HepG2 (cell line): ENCODE measurements around the gene PSMB3. TPM values are rescaled to one million over a fixed set of nuclear protein-coding genes. Genes with fewer than 3 reads are reported as not detected.

Experiments used
- ATRX ChIP-seq: sonication (generic); formaldehyde crosslinking; IDR thresholded peaks from 2 replicates; pipeline ENCODE4 v1.4.0; 2020; ENCODE audit warnings: missing genetic modification reagents, borderline replicate concordance
- BRF2 ChIP-seq: sonication (generic); formaldehyde crosslinking; IDR thresholded peaks from 2 replicates; pipeline ENCODE4 v1.8.1; 2022; ENCODE audit warnings: mild to moderate bottlenecking, missing genetic modification reagents
- HCFC1 ChIP-seq: fragments of 150-350 bp; IDR thresholded peaks from 2 replicates; pipeline ENCODE4 v1.6.1; 2014; ENCODE audit warnings: low read depth, low read length
- MIXL1 ChIP-seq: IDR thresholded peaks from 2 replicates; pipeline ENCODE4 v1.6.1; 2016
- MXD3 ChIP-seq: IDR thresholded peaks from 2 replicates; pipeline ENCODE4 v1.6.1; 2016; ENCODE audit warnings: mild to moderate bottlenecking, missing biosample characterization, missing genetic modification reagents
- NR2F2 ChIP-seq: IDR thresholded peaks from 2 replicates; pipeline ENCODE4 v1.6.1; 2012; ENCODE audit warnings: low read depth, inconsistent platforms, borderline replicate concordance
- RARG ChIP-seq: sonication (generic); formaldehyde crosslinking; IDR thresholded peaks from 2 replicates; pipeline ENCODE4 v1.4.0; 2020; ENCODE audit warnings: low read depth, mild to moderate bottlenecking, missing genetic modification reagents
- RCOR2 ChIP-seq: IDR thresholded peaks from 2 replicates; pipeline ENCODE4 v1.6.1; 2016; ENCODE audit warnings: missing biosample characterization, missing genetic modification reagents
- STAT5B ChIP-seq: sonication (generic); formaldehyde crosslinking; IDR thresholded peaks from 2 replicates; pipeline ENCODE4 v1.4.0; 2020; ENCODE audit warnings: missing genetic modification reagents
- TBP ChIP-seq: sonication (generic); formaldehyde crosslinking; IDR thresholded peaks from 2 replicates; pipeline ENCODE4 v1.5.0; 2020; ENCODE audit warnings: missing genetic modification reagents
- TOE1 ChIP-seq: sonication (generic); formaldehyde crosslinking; IDR thresholded peaks from 2 replicates; pipeline ENCODE4 v1.4.0; 2020; ENCODE audit warnings: mild to moderate bottlenecking, missing genetic modification reagents
- ZFAT ChIP-seq: sonication (generic); formaldehyde crosslinking; conservative IDR thresholded peaks from 2 replicates; pipeline ENCODE4 v1.8.1; 2023; ENCODE audit warnings: missing genetic modification reagents, inconsistent platforms
- ZFYVE20 ChIP-seq: sonication (generic); formaldehyde crosslinking; IDR thresholded peaks from 2 replicates; pipeline ENCODE4 v1.8.0; 2023; ENCODE audit warnings: low read depth, mild to moderate bottlenecking, moderate library complexity, missing genetic modification reagents, borderline replicate concordance
- ZNF296 ChIP-seq: sonication (generic); formaldehyde crosslinking; conservative IDR thresholded peaks from 2 replicates; pipeline ENCODE4 v1.5.0; 2020; ENCODE audit warnings: mild to moderate bottlenecking, missing genetic modification reagents
- ZNF382 ChIP-seq: sonication (generic); formaldehyde crosslinking; IDR thresholded peaks from 2 replicates; pipeline ENCODE4 v1.5.0; 2020; ENCODE audit warnings: missing genetic modification reagents, mild to moderate bottlenecking, borderline replicate concordance
- ZNF549 ChIP-seq: sonication (generic); formaldehyde crosslinking; IDR thresholded peaks from 2 replicates; pipeline ENCODE4 v1.5.0; 2020; ENCODE audit warnings: missing genetic modification reagents
- ZNF614 ChIP-seq: IDR thresholded peaks from 2 replicates; pipeline ENCODE4 v1.6.1; 2018; ENCODE audit warnings: missing biosample characterization, missing genetic modification reagents, inconsistent platforms, borderline replicate concordance
- ZNF703 ChIP-seq: sonication (generic); formaldehyde crosslinking; IDR thresholded peaks from 2 replicates; pipeline ENCODE4 v1.5.1; 2020; ENCODE audit warnings: missing genetic modification reagents, mild to moderate bottlenecking, moderate library complexity, borderline replicate concordance
- ZNF737 ChIP-seq: sonication (generic); formaldehyde crosslinking; IDR thresholded peaks from 2 replicates; pipeline ENCODE4 v1.5.0; 2020; ENCODE audit warnings: missing genetic modification reagents, mild to moderate bottlenecking, borderline replicate concordance
- ZNF781 ChIP-seq: sonication (generic); formaldehyde crosslinking; IDR thresholded peaks from 2 replicates; pipeline ENCODE4 v1.5.1; 2020; ENCODE audit warnings: borderline replicate concordance, mild to moderate bottlenecking, missing genetic modification reagents; ENCODE audit errors: not compliant biosample characterization
- polyA plus RNA-seq, 8 experiments: library from polyadenylated mRNA; depleted of rRNA in 3 of 8; stranded (reverse) in 7 of 8; unstranded in 1 of 8; fragments of >200 nt; fragmentation: Illumina TruSeq in 4 of 8; extraction: Trizol in 4 of 8; gene quantifications; 2 replicates each; pipeline versions ENCODE4 v1.2.1 to v1.2.3, GENCODE V29; 2011 to 2016; ENCODE audit warnings: low read depth in 4 of 8, missing spikeins in 1 of 8, mixed read lengths in 1 of 8; ENCODE audit not compliant: insufficient read depth in 1 of 8
- total RNA-seq, 5 experiments: library from RNA; depleted of rRNA; stranded (reverse); fragments of >200 nt; fragmentation: Illumina TruSeq; extraction: Trizol; gene quantifications; 2 replicates each; pipeline ENCODE4 v1.2.3, GENCODE V29; 2016; ENCODE audit warnings: low read depth in 1 of 5
- TF ChIP-seq, protein P1 (sequence below): sonication (generic); formaldehyde crosslinking; IDR thresholded peaks from 2 replicates; pipeline ENCODE4 v1.5.0; 2020; ENCODE audit warnings: missing genetic modification reagents
- TF ChIP-seq, protein P2 (sequence below): IDR thresholded peaks from 2 replicates; pipeline ENCODE4 v1.6.1; 2016; ENCODE audit warnings: missing compliant biosample characterization, missing genetic modification reagents, borderline replicate concordance
- TF ChIP-seq, protein P3 (sequence below): sonication (generic); formaldehyde crosslinking; IDR thresholded peaks from 2 replicates; pipeline ENCODE4 v1.4.0; 2020; ENCODE audit warnings: mild to moderate bottlenecking, missing genetic modification reagents
- TF ChIP-seq, protein P4 (sequence below): sonication (generic); formaldehyde crosslinking; IDR thresholded peaks from 2 replicates; pipeline ENCODE4; 2020; ENCODE audit warnings: missing genetic modification reagents, mild to moderate bottlenecking, borderline replicate concordance

Gene PSMB3
- total and polyA plus RNA-seq, 2 of the 13 experiments (the other 11 are each of a cell fraction or from before 2014, with no cell fraction given) = 366 to 517 TPM

- TF ChIP-seq STAT5B (CRISPR knock-in tag) (peak; percentile 63; the same call in 1 of the 2 replicates), HCFC1 (no peak; the same call in 1 of the 2 replicates), MIXL1 (CRISPR knock-in tag) (peak; percentile 87), ZFAT (CRISPR knock-in tag) (no peak), ZNF781 (CRISPR knock-in tag) (no peak), ZNF296 (CRISPR knock-in tag) (peak; percentile 48; the same call in 1 of the 2 replicates), ZNF703 (no peak), ZFYVE20 (CRISPR knock-in tag) (no peak), TOE1 (peak; percentile 75; the same call in 1 of the 2 replicates), NR2F2 (peak; percentile 47; the same call in 1 of the 2 replicates), MXD3 (CRISPR knock-in tag) (no peak), ZNF549 (CRISPR knock-in tag) (no peak), ATRX (no peak), TBP (no peak), ZNF382 (CRISPR knock-in tag) (no peak), RARG (CRISPR knock-in tag) (no peak), ZNF737 (CRISPR knock-in tag) (no peak; the same call in 1 of the 2 replicates), RCOR2 (CRISPR knock-in tag) (peak; percentile 40; the same call in 1 of the 2 replicates), BRF2 (CRISPR knock-in tag) (no peak; the same call in 1 of the 2 replicates), ZNF614 (peak; percentile 65)
- TF ChIP-seq, protein P1, sequence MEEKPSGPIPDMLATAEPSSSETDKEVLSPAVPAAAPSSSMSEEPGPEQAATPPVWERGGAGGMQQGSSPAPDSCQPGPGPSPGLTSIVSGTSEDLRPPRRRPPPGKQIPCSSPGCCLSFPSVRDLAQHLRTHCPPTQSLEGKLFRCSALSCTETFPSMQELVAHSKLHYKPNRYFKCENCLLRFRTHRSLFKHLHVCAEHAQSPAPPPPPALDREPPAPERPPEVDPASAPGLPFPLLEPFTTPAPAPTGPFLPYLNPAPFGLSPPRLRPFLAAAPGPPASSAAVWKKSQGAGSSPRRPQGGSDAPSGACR = no peak; the same call in 1 of the 2 replicates
- TF ChIP-seq, protein P2, sequence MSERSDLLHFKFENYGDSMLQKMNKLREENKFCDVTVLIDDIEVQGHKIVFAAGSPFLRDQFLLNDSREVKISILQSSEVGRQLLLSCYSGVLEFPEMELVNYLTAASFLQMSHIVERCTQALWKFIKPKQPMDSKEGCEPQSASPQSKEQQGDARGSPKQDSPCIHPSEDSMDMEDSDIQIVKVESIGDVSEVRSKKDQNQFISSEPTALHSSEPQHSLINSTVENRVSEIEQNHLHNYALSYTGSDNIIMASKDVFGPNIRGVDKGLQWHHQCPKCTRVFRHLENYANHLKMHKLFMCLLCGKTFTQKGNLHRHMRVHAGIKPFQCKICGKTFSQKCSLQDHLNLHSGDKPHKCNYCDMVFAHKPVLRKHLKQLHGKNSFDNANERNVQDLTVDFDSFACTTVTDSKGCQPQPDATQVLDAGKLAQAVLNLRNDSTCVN (CRISPR knock-in tag) = peak; percentile 92
- TF ChIP-seq, protein P3, sequence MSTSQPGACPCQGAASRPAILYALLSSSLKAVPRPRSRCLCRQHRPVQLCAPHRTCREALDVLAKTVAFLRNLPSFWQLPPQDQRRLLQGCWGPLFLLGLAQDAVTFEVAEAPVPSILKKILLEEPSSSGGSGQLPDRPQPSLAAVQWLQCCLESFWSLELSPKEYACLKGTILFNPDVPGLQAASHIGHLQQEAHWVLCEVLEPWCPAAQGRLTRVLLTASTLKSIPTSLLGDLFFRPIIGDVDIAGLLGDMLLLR (CRISPR knock-in tag) = no peak; the same call in 1 of the 2 replicates
- TF ChIP-seq, protein P4, sequence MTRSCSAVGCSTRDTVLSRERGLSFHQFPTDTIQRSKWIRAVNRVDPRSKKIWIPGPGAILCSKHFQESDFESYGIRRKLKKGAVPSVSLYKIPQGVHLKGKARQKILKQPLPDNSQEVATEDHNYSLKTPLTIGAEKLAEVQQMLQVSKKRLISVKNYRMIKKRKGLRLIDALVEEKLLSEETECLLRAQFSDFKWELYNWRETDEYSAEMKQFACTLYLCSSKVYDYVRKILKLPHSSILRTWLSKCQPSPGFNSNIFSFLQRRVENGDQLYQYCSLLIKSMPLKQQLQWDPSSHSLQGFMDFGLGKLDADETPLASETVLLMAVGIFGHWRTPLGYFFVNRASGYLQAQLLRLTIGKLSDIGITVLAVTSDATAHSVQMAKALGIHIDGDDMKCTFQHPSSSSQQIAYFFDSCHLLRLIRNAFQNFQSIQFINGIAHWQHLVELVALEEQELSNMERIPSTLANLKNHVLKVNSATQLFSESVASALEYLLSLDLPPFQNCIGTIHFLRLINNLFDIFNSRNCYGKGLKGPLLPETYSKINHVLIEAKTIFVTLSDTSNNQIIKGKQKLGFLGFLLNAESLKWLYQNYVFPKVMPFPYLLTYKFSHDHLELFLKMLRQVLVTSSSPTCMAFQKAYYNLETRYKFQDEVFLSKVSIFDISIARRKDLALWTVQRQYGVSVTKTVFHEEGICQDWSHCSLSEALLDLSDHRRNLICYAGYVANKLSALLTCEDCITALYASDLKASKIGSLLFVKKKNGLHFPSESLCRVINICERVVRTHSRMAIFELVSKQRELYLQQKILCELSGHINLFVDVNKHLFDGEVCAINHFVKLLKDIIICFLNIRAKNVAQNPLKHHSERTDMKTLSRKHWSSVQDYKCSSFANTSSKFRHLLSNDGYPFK = peak; percentile 8; the same call in 1 of the 2 replicates
Measured at GRCh38 chr17:38751808-38752307, 683 bp upstream of the PSMB3 start (continued).
